ENCODE measurements around the gene PRM2. TPM values are rescaled to one million over a fixed set of nuclear protein-coding genes. Genes with fewer than 3 reads are reported as not detected.

Gene PRM2
- total and polyA plus RNA-seq, 7 donors, result not detected

GRCh38 chr16:11283820-11284248 is 7.6 kb upstream of the PRM2 start:
- Histone ChIP-seq H3K27me3 (ENCODE audit: insufficient read depth in 3 of 3, low read length in 2 of 3) (peaks cover 0 to 5% (median 0%) of the 10 kb centered on the region in 3 donors), H3K36me3 (ENCODE audit: insufficient read depth in 1 of 2, low read depth in 1 of 2) (no peaks in the 10 kb centered on the region), H3K27ac (no peak overlapping the region), H3K4me3 (no peak overlapping the region), H3K9me3 (no peaks in the 10 kb centered on the region), H3K4me1 (no peaks in the 10 kb centered on the region)
- intact Hi-C loops (cut with DNase I), result no loop called here
- TF ChIP-seq CTCF (IDR thresholded peaks at IDR 0.05), result no peak
- DNase-seq, result no peak
- 54 to 60% (median 59%) methylated on average over 4 of the region's 4 CpGs for WGBS, 3 donors
- no peak for ATAC-seq

- no peaks in the 10 kb centered on the region for H3K4me1 ChIP-seq
- no peaks in the 10 kb centered on the region for H3K36me3 ChIP-seq (ENCODE audit: insufficient read depth in 1 of 2, low read depth in 1 of 2)
- ATAC-seq (no peak), DNase-seq (peak in 1 of 2 donors; percentile 6)
- H3K27ac ChIP-seq, result no peak within 1 kb of the TSS
- TF ChIP-seq CTCF (IDR thresholded peaks at IDR 0.05), result no peak
- intact Hi-C loops (cut with DNase I), result no loop called here
- peaks cover 0 to 5% (median 0%) of the 10 kb centered on the region in 3 donors for H3K27me3 ChIP-seq (ENCODE audit: insufficient read depth in 3 of 3, low read length in 2 of 3)
- no peak within 1 kb of the TSS for H3K4me3 ChIP-seq
- 75 to 78% (median 78%) methylated on average over 20 to 25 of the region's 25 CpGs for WGBS, 3 donors
- no peaks in the 10 kb centered on the region for H3K9me3 ChIP-seq
Observed at GRCh38 chr16:11280616-11281522, 4.6 kb upstream of the PRM2 start, which contains the start of gene PRM1. Gene PRM1, minus strand, starts transcription at chr16:11281330. Its CDS starts 92 bp downstream, at chr16:11281238.

GRCh38 chr16:11278681-11279628 is 2.7 kb upstream of the PRM2 start:
- 82 to 85% (median 83%) methylated on average over 7 of the region's 7 CpGs for WGBS, 3 donors
- DNase-seq, result no peak
- no peak for TF ChIP-seq CTCF (IDR thresholded peaks at IDR 0.05)
- H3K27me3 ChIP-seq (ENCODE audit: insufficient read depth in 3 of 3, low read length in 2 of 3), result peaks cover 0 to 5% (median 0%) of the 10 kb centered on the region in 3 donors
- H3K27ac ChIP-seq, result no peak overlapping the region
- intact Hi-C loops (cut with DNase I), result no loop called here
- no peak overlapping the region for H3K4me3 ChIP-seq
- no peaks in the 10 kb centered on the region for H3K9me3 ChIP-seq
- ATAC-seq, result no peak
- no peaks in the 10 kb centered on the region for H3K4me1 ChIP-seq
- no peaks in the 10 kb centered on the region for H3K36me3 ChIP-seq (ENCODE audit: insufficient read depth in 1 of 2, low read depth in 1 of 2)

GRCh38 chr16:11277607-11278337 is 1.5 kb upstream of the PRM2 start:
- no peak for TF ChIP-seq CTCF (IDR thresholded peaks at IDR 0.05)
- WGBS, 3 donors, result 87 to 92% (median 90%) methylated on average over 12 of the region's 12 CpGs

More at GRCh38 chr16:11277607-11278337, 1.5 kb upstream of the PRM2 start:
- H3K27ac ChIP-seq, result no peak overlapping the region
- H3K9me3 ChIP-seq, result no peaks in the 10 kb centered on the region
- no peaks in the 10 kb centered on the region for H3K4me1 ChIP-seq
- no peak for ATAC-seq
- DNase-seq, result no peak
- H3K36me3 ChIP-seq (ENCODE audit: insufficient read depth in 1 of 2, low read depth in 1 of 2), result no peaks in the 10 kb centered on the region
- no peak overlapping the region for H3K4me3 ChIP-seq
- intact Hi-C loops (cut with DNase I), result no loop called here
- peaks cover 0 to under 1% (median 0%) of the 10 kb centered on the region in 3 donors for H3K27me3 ChIP-seq (ENCODE audit: insufficient read depth in 3 of 3, low read length in 2 of 3)

Data from psoas muscle (tissue), 8 donors.